Astrocyte (in vitro differentiated cells and primary cell): ENCODE measurements around the gene MLLT1. TPM values are rescaled to one million over a fixed set of nuclear protein-coding genes. Genes with fewer than 3 reads are reported as not detected.

Experiments
- DNase-seq: peaks from one replicate; pipeline ENCODE4 v3.0.0-alpha.2; 2010; ENCODE audit warnings: low read depth
- FAIRE-seq: peaks from 2 replicates; lab custom pipeline; 2011; peaks lifted over from hg19 to GRCh38; lab: Jason Lieb, UNC
- H2AFZ ChIP-seq: 2 replicates; pipeline ENCODE4 v1.6.0; 2012; ENCODE audit warnings: low read depth, low read length, inconsistent platforms
- H3K27ac ChIP-seq: 2 replicates; pipeline ENCODE4 v1.5.1; 2011; ENCODE audit warnings: low read depth, low read length, inconsistent platforms
- H3K27me3 ChIP-seq: 2 replicates; pipeline ENCODE4 v1.6.0; 2011; ENCODE audit warnings: low read length, inconsistent platforms; ENCODE audit not compliant: insufficient read depth
- H3K36me3 ChIP-seq: 2 replicates; pipeline ENCODE4 v1.5.1; 2011; ENCODE audit warnings: low read length, inconsistent platforms; ENCODE audit not compliant: insufficient read depth
- H3K4me1 ChIP-seq: 2 replicates; pipeline ENCODE4 v1.5.1; 2011; ENCODE audit warnings: low read length, inconsistent platforms; ENCODE audit not compliant: insufficient read depth
- H3K4me2 ChIP-seq: 2 replicates; pipeline ENCODE4 v1.6.0; 2012; ENCODE audit warnings: low read length, inconsistent platforms
- H3K4me3 ChIP-seq: 2 replicates; pipeline ENCODE4 v1.5.1; 2011; ENCODE audit warnings: low read depth, mild to moderate bottlenecking, low read length, inconsistent platforms; ENCODE audit not compliant: insufficient read depth
- H3K79me2 ChIP-seq: 2 replicates; pipeline ENCODE4 v1.6.0; 2012; ENCODE audit warnings: mild to moderate bottlenecking, low read length, inconsistent platforms; ENCODE audit not compliant: insufficient read depth
- H3K9ac ChIP-seq: 2 replicates; pipeline ENCODE4 v1.6.0; 2012; ENCODE audit warnings: mild to moderate bottlenecking, low read length, inconsistent platforms
- H3K9me3 ChIP-seq: 2 replicates; pipeline ENCODE4 v1.5.1; 2012; ENCODE audit warnings: low read depth, mild to moderate bottlenecking, low read length, inconsistent platforms; ENCODE audit not compliant: insufficient read depth
- H4K20me1 ChIP-seq: 2 replicates; pipeline ENCODE4 v1.6.0; 2012; ENCODE audit warnings: low read length, inconsistent platforms; ENCODE audit not compliant: insufficient read depth
- H3K27ac Mint-ChIP-seq: one replicate; pipeline ENCODE4 v1.8.0; 2021; ENCODE audit warnings: mild to moderate bottlenecking, mixed read lengths; ENCODE audit not compliant: unreplicated experiment
- H3K27me3 Mint-ChIP-seq: one replicate; pipeline ENCODE4 v1.8.0; 2021; ENCODE audit warnings: low read depth, mixed read lengths; ENCODE audit not compliant: unreplicated experiment
- H3K36me3 Mint-ChIP-seq: one replicate; pipeline ENCODE4 v1.8.0; 2021; ENCODE audit warnings: low read depth, mixed read lengths; ENCODE audit not compliant: unreplicated experiment
- H3K4me1 Mint-ChIP-seq: one replicate; pipeline ENCODE4 v1.8.0; 2021; ENCODE audit warnings: low read depth, mixed read lengths; ENCODE audit not compliant: unreplicated experiment
- H3K4me3 Mint-ChIP-seq: one replicate; pipeline ENCODE4 v1.8.0; 2021; ENCODE audit warnings: mild to moderate bottlenecking, moderate library complexity, mixed read lengths; ENCODE audit not compliant: unreplicated experiment
- H3K9me3 Mint-ChIP-seq: one replicate; pipeline ENCODE4 v1.8.0; 2021; ENCODE audit warnings: mild to moderate bottlenecking, mixed read lengths; ENCODE audit not compliant: unreplicated experiment
- CTCF ChIP-seq: IDR thresholded peaks from 2 replicates; pipeline ENCODE4 v1.5.1; 2011; ENCODE audit warnings: low read depth, mild to moderate bottlenecking, inconsistent platforms, low read length, moderate library complexity; ENCODE audit not compliant: insufficient read depth
- EZH2 ChIP-seq: IDR thresholded peaks from 2 replicates; pipeline ENCODE4 v1.6.1; 2012; ENCODE audit warnings: mild to moderate bottlenecking, low read length, inconsistent platforms; ENCODE audit not compliant: insufficient read depth
- total RNA-seq: library from RNA; stranded (reverse); gene quantifications from 2 replicates; pipeline ENCODE4 v1.2.1, GENCODE V29; 2021

The MLLT1 gene
- total RNA-seq, 1 donor from 2014 or later = 46.0 TPM

DNA sequence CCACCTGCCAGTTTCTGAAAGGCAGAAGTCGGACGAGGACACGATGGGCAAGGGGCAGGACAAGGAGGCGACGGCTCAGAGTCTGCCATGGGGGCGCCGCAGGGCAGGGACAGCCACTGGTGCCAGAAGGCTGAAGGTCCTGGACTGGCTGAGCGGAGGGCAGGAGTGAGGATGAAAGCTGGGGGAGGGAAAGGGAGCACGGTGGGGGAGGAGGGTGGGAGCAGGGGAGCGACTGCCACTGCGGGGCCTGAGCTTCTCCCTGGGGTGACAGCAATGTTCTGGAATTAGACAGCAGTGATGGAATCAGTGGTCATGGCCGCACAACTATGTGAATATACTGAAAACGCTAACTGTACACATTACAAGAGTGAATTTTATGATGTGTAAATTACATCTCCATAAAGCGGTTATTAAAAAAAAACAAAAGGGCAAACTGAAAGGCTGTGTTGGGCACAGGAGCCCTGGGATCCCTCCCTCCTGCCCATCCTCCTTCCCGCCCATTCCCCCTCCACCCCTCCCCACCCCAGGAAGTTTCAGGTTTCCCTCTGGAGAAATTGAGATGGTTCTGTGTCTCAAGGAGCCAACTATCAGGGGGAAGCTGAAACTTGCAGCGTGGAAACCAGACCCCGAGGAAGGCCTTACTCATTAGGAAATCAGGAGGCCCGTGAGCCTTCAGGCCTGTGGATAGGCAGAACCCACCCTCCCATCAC is 15.9 kb downstream of the MLLT1 start:
- peaks cover 6% of the 10 kb centered on the region for H3K36me3 Mint-ChIP-seq
- H3K27ac ChIP-seq = no peak overlapping the region

DNA sequence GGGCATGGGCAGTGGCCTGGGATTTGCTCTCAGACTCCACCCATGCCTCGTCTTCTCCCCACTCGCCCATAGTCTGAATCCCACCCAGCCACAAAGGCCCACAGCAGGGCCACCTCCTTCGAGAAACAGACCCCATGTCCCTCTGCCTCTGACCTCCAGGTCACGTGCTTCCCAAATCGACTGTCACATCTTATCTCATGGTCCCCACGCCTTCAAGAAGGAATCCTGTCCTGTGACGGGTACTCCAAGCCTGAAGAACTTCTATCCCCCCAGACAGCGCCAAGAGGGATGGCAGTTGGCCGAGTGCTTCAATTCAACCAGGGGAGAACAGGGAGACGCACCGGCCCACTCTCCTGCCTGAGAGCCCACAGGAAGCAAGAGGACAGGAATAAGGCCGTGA is 16.5 kb downstream of the MLLT1 start:
- Histone ChIP-seq H3K4me2 (peak overlapping the region; percentile 23), H3K27ac (no peak overlapping the region), H3K27me3 (no peaks in the 10 kb centered on the region), H3K79me2 (peaks cover 86% of the 10 kb centered on the region), H3K36me3 (peaks cover 7% of the 10 kb centered on the region), H3K9ac (no peak overlapping the region), H2AFZ (no peak overlapping the region), H3K4me3 (no peak overlapping the region), H3K4me1 (no peaks in the 10 kb centered on the region), H3K9me3 (no peaks in the 10 kb centered on the region), H4K20me1 (peaks cover 76% of the 10 kb centered on the region)
- Mint-ChIP-seq H3K36me3 (peaks cover 8% of the 10 kb centered on the region), H3K4me1 (peaks cover 4% of the 10 kb centered on the region), H3K9me3 (no peaks in the 10 kb centered on the region), H3K27me3 (no peaks in the 10 kb centered on the region), H3K4me3 (no peak overlapping the region), H3K27ac (no peak overlapping the region)
- DNase-seq (no peak), FAIRE-seq (no peak)
- no peak for TF ChIP-seq EZH2

More for the DNA sequence above, 15.9 kb downstream of the MLLT1 start:
- peak overlapping the region; percentile 23 for H3K4me2 ChIP-seq
- peaks cover 4% of the 10 kb centered on the region for H3K36me3 ChIP-seq
- TF ChIP-seq EZH2 = no peak
- no peak for TF ChIP-seq CTCF
- no peaks in the 10 kb centered on the region for H3K4me1 ChIP-seq
- no peaks in the 10 kb centered on the region for H3K9me3 Mint-ChIP-seq
- no peaks in the 10 kb centered on the region for H3K27me3 Mint-ChIP-seq
- no peak overlapping the region for H3K9ac ChIP-seq
- H3K27ac Mint-ChIP-seq = no peak overlapping the region
- no peak for FAIRE-seq
- H3K79me2 ChIP-seq = peaks cover 86% of the 10 kb centered on the region
- no peak overlapping the region for H2AFZ ChIP-seq
- H3K9me3 ChIP-seq = no peaks in the 10 kb centered on the region
- DNase-seq = no peak
- H3K4me1 Mint-ChIP-seq = peaks cover 4% of the 10 kb centered on the region
- H3K4me3 ChIP-seq = no peak overlapping the region
- no peak overlapping the region for H3K4me3 Mint-ChIP-seq
- H4K20me1 ChIP-seq = peaks cover 75% of the 10 kb centered on the region
- no peaks in the 10 kb centered on the region for H3K27me3 ChIP-seq

DNA sequence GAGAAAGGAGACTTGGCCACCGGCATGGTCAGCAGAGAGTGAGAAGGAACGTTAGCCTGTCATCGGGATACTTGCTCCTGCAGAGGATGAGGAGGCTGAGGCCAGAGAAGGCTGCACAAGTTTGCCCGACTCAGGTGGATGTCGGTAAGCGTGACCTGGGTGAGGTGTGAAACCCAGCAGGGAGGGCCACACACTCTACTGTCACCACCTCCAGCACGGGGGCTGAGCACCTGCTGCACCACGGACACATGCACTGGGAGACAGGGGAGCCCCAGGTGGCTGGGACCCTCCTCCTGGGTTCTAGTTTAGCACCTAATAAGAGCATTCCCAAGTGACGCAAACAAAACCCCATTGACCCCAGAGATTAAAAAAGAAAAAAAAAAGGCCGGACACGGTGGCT is 17.3 kb downstream of the MLLT1 start:
- H2AFZ ChIP-seq = no peak overlapping the region
- peaks cover 77% of the 10 kb centered on the region for H4K20me1 ChIP-seq
- H3K4me1 ChIP-seq = no peaks in the 10 kb centered on the region
- Mint-ChIP-seq H3K36me3 (peaks cover 6% of the 10 kb centered on the region), H3K9me3 (no peaks in the 10 kb centered on the region), H3K4me3 (no peak overlapping the region), H3K27me3 (no peaks in the 10 kb centered on the region), H3K4me1 (peaks cover 4% of the 10 kb centered on the region), H3K27ac (no peak overlapping the region)
- peaks cover 86% of the 10 kb centered on the region for H3K79me2 ChIP-seq
- H3K36me3 ChIP-seq = peaks cover 12% of the 10 kb centered on the region
- H3K27ac ChIP-seq = no peak overlapping the region
- DNase-seq (no peak), FAIRE-seq (no peak)
- no peak overlapping the region for H3K4me2 ChIP-seq
- no peaks in the 10 kb centered on the region for H3K27me3 ChIP-seq
- no peaks in the 10 kb centered on the region for H3K9me3 ChIP-seq
- TF ChIP-seq CTCF (no peak), EZH2 (no peak)
- H3K9ac ChIP-seq = no peak overlapping the region
- no peak overlapping the region for H3K4me3 ChIP-seq
